SHP77 (cell line): ENCODE results near the gene NTF4.
A peak's percentile ranks its signal among the peaks of the same experiment; 100 is the strongest.
"Not testable (repeated sequence)": the region's sequence is repeated elsewhere in the genome, so short reads cannot be mapped to it uniquely, and the experiment has no call there.

Experiments used
- DNase-seq, 2 experiments: peaks; one replicate each; lab custom pipeline; 2025; lab: John Stamatoyannopoulos, UW

The NTF4 gene

DNA sequence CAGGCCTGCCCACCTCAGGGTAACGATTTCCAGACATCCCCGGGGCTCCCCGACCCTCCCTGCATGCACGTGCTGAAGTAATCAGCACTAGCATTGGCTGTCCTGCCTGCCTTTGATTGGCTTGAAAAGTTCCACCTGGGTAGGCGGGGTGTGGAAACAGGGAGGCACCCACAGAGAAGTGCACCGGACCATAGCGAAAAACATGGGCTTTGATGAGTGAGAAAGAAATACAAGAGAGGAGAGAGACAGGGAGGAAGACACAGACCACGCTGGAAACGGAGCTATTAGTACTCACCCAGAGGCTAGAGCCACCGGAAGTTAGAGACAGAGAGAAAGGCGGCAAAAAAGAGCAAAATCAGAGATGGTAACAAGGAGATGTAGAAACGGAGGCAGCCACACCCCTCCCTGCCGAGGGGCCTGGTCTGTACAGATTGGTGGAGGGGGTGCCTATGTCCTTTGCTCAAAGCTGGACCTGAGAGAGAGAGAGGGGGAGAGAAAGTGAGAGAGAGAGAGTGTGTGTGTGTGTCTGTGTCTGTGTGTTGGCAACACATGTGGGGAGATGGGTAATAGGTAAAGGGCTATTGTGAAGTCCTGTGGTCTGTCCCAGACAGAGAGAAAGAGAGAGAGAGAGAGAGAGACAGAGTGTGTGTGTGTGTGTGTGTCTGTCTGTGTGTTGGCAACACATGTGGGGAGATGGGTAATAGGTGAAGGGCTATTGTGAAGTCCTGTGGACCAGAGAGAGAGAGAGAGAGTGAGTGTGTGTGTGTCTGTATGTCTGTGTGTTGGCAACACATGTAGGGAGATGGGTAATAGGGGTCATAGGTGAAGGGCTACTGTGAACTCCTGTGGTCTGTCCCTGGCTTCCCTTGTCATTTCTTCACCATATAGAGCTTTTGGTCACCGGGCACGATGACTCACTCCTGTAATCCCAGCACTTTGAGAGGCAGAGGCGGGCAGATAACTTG lies 43.4 kb downstream of the NTF4 start:
- DNase-seq: no peak

DNA sequence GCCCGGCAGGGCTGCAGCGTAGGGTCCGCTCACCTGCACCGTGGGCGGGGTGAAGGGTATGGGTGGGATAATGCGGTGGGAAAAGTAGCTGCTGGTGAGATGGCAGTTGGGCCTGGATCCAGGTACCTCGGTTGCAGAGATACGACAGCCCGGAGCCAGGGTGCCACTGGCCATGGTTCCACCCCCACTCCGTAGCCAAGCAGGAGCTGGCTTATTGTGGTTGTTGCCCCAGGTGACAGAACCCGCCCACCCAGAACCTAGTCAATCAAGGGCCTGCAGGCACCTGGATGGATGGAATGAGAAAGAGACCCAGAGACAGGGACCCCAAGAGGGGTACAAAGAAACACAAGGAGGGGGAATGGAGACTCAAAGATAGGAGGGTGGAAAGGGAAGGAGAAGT lies 44.3 kb downstream of the NTF4 start:
- peak in 1 of 2 experiments; percentile 9 for DNase-seq

DNA sequence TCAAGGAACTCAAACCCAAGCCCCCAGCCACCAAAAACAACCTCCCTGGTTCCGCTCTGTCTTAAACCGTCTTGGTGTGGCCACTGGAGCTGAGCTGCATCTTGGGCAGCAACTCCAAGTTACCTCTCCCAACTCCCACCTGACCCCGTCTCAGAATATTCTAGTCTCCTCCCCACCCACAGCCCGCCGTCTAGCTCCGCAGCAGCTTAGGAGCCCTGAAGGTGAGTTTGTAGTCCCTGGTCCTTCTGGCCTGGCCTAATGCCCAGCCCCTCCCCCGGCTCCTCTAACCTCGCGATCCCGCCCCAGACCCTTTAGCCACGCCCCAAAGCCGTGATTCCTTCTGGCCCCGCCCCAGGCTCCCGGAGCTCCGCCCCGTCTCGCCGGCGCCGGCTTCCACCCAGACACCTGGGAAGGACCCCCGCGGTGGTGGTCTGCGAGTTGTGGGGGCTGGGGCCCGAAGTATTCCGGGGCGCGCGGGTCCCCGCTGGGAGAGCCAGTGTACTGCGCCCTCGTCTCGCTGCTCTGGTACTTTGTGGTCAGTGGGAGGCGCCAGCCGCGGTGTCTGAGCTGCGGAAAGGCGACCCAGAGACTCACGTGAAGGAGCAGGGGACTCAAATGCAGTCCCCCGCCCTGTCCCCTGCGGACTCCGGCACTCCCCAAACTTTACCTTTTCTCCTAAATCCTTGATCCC lies 45.2 kb downstream of the NTF4 start:
- peak; percentile 67 to 77 for DNase-seq

DNA sequence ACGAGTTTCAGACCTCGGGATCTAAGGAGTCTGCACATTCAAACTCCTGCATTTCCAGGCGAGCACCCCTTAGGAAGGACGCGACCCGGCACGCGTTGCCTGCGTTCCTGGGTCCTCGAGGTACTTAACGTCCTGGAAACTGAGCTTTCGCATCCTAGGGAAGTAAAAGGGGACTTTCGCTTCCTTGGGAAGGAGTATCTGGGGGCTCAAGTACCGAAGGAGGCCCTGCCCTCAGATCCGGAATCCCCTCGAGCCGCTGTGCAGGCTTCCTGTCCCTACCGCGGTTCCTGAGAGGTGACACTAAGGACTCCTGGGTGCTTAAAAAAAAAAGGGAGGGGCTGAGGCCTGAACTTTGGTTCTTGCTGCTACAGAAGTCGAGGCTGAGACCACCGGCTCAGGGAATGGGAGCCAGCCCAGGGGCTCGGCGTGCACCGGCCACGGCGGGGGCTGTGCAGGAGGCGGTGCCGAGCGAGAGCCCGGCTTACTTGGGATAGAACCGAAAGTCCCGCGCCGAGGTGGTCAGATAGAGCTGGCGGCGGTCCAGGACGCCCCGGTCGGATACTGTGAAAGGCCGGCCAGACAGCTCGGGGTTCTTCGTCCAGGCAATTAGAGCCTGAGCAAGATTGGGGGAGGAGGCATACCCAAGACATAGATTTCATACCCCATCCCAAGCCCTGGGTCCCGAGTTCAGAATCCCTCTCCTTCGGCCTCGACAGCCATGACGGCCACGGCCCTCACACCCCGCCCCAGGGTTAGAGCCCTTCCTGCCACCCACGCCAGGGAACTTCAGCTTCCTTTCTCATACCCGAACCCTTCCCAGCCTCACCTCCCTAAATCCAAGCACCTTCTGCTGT lies 46.0 kb downstream of the NTF4 start:
- not testable (repeated sequence) for DNase-seq

DNA sequence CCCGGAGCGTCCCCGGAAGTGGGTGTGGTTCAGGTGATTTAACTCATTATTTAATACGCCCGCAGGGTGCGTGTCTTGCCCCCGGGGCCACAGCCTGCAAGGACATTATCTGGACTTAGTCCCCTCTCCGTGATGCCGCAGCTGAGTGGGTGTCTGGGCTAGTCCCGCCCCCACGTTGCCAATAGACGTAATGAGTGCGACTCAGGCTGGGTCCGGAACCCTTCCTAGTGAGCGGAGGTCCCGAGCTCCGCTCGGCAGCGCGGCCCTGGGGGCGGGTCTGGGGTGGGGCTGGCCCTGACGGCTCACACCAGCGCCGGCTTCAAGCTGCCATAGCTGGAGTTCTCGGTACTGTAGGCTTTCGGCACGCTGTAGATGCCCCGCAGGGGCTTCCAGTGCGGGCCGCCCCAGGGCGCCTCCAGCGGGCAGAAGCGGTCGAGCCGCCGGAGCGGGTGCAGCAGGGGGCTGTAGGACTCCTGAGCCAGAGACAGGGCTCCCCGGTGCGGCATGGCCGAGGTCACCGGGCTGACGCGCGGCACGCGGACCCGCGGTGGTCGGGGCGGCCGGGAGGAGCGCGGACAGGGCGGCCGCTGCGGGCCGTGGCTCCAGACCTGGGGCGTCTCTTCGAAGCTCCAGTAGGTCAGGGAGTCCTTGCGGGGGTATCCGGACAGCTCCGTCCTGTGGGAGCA lies 46.8 kb downstream of the NTF4 start:
- peak; percentile 33 to 74 for DNase-seq

DNA sequence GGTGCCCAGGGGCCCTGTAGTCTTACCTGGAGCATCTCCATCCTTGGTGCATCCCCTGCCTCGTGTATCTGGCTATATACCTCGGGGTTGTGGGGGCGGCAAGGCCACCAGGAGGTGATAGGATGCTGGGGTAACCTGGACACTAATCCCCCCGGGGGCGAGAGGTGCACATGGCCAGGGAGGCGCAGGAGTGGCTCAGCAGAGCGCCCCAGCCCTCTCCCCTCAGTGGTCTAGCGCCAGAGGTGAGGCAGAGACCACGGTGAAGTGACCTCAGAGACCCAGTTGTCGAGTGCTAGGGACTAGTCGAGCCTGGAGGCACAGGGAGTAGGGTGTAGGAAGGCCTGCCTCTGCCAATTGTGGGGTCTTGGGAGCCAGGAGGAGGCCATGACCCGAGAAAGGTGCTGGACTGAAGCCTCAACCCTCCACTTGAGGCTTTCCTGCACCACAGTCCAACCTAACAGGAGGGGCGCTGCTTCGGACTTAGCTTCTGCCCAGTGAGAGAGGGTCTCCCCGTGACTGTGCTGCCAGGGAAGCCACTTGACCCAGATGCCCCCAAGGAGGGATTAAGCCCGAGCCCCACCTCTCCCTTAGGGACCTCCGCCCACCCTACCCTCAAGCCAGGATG lies 47.5 kb downstream of the NTF4 start, which contains the start of gene LHB:
Gene LHB, minus strand, starts transcription at position 51 of the 625 bp plus-strand sequence. Its CDS starts 10 bp downstream, at position 41.
- DNase-seq: no peak

DNA sequence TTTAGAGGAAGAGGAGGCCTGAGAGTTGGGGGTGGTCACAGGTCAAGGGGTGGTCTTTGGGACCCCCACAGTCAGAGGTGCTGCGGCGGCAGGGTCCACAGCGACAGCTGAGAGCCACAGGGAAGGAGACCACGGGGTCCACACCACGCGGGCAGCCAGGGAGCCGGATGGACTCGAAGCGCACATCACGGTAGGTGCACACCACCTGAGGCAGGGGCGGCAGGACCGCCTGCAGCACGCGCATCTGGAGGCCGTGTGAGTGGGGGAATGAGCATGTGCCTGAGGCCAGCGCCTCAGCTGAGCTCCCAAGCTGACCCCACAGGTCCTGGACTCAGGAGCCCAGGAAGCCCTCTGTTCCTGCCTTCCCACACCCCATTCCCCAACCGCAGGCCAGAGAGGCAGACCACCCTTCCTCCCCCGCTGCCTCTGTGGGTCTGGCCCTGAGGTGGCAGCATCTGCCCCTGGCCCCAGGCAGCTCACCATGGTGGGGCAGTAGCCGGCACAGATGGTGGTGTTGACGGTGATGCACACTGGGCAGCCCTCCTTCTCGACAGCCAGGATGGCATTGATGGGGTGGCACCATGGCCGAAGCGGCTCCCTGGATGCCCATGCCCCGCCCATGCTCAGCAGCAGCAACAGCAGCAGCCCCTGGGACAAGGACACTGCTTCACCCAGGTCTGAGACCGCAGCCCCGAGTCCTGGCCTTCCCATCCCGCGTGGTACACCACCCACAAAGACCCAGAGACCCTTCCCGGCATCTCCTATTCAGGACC lies 48.4 kb downstream of the NTF4 start:
- DNase-seq: no peak

DNA sequence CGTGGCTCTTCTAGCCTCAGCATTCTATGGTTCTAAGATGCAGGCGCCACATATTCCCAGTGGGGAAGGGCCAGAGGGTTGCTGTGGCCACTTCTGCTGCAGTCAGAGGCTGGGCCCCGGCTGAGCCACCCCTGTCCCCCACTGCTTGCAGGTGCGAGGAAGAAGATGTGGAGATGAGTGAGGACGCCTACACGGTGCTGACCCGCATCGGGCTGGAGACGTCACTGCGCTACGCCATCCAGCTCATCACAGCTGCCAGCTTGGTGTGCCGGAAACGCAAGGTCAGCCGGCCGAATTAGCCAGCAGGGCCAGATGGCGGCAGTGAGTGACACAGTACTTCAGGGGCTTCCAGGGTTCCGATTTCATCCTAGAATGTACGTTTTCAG lies 49.8 kb downstream of the NTF4 start:
- DNase-seq: no peak

DNA sequence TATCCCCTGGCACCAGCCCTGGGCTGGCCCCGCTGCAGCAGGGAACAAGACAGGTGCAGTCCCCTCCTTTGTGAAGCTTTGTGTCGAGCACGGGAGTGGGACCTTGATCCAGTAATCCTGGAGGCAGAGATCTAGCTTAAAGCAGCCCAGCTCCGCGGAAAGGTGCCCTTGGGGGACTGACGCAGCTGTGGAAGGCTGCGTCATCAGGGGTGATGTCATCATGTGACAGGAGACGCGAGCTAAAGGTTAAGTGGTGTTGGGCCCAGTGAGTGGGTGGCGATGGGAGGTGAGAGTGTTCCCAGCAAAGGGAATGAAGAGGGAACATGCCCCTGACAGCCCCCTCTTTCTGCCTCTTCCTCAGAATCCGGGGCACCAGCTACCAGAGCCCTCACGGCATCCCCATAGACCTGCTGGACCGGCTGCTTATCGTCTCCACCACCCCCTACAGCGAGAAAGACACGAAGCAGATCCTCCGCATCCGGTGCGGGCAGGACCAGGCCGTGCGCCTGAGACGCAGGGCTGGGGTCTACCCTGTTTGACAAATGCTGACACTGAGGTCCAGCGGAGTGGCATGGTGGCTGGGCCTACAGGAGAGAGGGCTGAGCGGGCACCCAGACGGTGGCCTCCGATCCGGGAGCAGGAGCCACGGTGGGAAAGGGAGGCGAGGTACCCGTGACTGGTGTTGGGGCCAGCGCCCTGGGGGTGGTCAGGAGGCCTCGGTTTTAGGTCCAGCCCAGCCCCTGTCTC lies 50.3 kb downstream of the NTF4 start:
- DNase-seq: peak in 1 of 2 experiments; percentile 30

DNA sequence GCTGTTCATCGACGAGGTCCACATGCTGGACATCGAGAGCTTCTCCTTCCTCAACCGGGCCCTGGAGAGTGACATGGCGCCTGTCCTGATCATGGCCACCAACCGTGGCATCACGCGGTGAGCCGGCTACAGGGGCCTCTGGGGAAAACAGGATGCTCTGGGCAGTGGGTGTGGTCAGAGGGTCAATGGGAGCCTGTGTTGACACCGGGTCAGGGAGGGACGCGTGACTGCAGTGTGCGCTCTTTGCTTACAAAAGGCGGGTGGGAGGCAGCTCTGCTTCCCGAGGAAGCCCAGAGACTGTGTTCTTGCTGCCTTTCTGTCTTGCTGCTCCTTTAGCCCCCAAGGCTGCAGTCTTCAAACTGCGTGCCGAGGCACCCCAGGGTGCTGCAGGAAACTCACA lies 53.4 kb downstream of the NTF4 start:
- DNase-seq: no peak
